Kidney (tissue), 14 donors: ENCODE measurements around the gene ELK3. TPM values are rescaled to one million over a fixed set of nuclear protein-coding genes. Genes with fewer than 3 reads are reported as not detected.
A peak's percentile ranks its signal among the peaks of the same experiment; 100 is the strongest.

ENCODE experiments used
- DNase-seq, 5 donors: peaks; one replicate each; pipeline ENCODE4 v3.0.0-alpha.2; 2013 to 2020
- FAIRE-seq: peaks from 2 replicates; lab custom pipeline; 2012; peaks lifted over from hg19 to GRCh38; lab: Jason Lieb, UNC
- H3K27ac ChIP-seq, 2 donors: one replicate each; pipeline ENCODE4 v1.7.0; 2013; ENCODE audit warnings: low read depth in 2 of 2, low read length in 2 of 2, inconsistent platforms in 1 of 2
- H3K27me3 ChIP-seq: one replicate; pipeline ENCODE4 v1.7.1; 2013; ENCODE audit warnings: low read length, inconsistent platforms; ENCODE audit not compliant: control insufficient read depth, insufficient read depth
- H3K36me3 ChIP-seq, 3 donors: one replicate each; pipeline versions ENCODE4 v1.7.0 to v1.7.1; 2013; ENCODE audit warnings: low read length in 3 of 3, control low read depth in 1 of 3, inconsistent platforms in 1 of 3; ENCODE audit not compliant: insufficient read depth in 3 of 3, control insufficient read depth in 2 of 3
- H3K4me1 ChIP-seq, 3 donors: one replicate each; pipeline versions ENCODE4 v1.7.0 to v1.7.1; 2013; ENCODE audit warnings: low read length in 3 of 3, inconsistent platforms in 1 of 3, low read depth in 1 of 3; ENCODE audit not compliant: control insufficient read depth in 2 of 3, insufficient read depth in 2 of 3
- H3K4me3 ChIP-seq, 3 donors: one replicate each; pipeline versions ENCODE4 v1.7.0 to v1.8.1; 2013; ENCODE audit warnings: low read length in 3 of 3, control low read depth in 1 of 3, inconsistent platforms in 1 of 3
- H3K9ac ChIP-seq, 3 donors: one replicate each; pipeline versions ENCODE4 v1.7.0 to v1.7.1; 2013; ENCODE audit warnings: low read length in 3 of 3, control low read depth in 1 of 3, inconsistent platforms in 1 of 3
- H3K9me3 ChIP-seq, 3 donors: one replicate each; pipeline versions ENCODE4 v1.7.0 to v1.7.1; 2013; ENCODE audit warnings: low read length in 3 of 3, control low read depth in 1 of 3, inconsistent platforms in 1 of 3; ENCODE audit not compliant: control insufficient read depth in 2 of 3, insufficient read depth in 1 of 3
- CTCF ChIP-seq: IDR thresholded peaks from 3 replicates; pipeline ENCODE4 v1.5.1; 2012; ENCODE audit warnings: mild to moderate bottlenecking, moderate library complexity, borderline replicate concordance; ENCODE audit not compliant: insufficient read depth; ENCODE audit errors: extremely low read depth
- intact Hi-C: fragments of 100-400 bp; cut with DNase I; formaldehyde crosslinking; loops from one replicate; pipeline ENCODE4 v1.11.1; 2022
- polyA plus RNA-seq: library from polyadenylated mRNA; stranded (reverse); fragments of 350-450 nt; fragmentation: Illumina TruSeq; extraction: RNeasy Lipid Tissue Mini Kit (QIAGEN cat#74804); gene quantifications from one replicate; pipeline ENCODE4 v1.2.3, GENCODE V29; 2014; ENCODE audit warnings: low read depth, low replicate concordance; ENCODE audit not compliant: insufficient read depth
- total RNA-seq: library from RNA; stranded (reverse); fragmentation: NEBNext Ultra II Directional; extraction: Animal tissue kit (Norgen Biotek cat#: 25700); gene quantifications from one replicate; pipeline ENCODE4 v1.2.1, GENCODE V29; 2021
- donor health status: control.
- donor health status: control.
- donor health status: control.
- donor health status: control.
- donor health status: control.
- donor health status: DM: yes; HTN: yes; CAD: no.
- donor health status: Normal renal cell carcinoma (clear cell type).

ELK3 gene
- total and polyA plus RNA-seq, 2 donors from 2014 or later = 10.5 to 59.5 TPM

GRCh38 chr12:96238336-96239047, 44.3 kb downstream of the ELK3 start:
- intact Hi-C loops = loop anchor here (10.0 kb wide), 1 partner anchor 166 kb away; the partner anchor contains the start of gene CDK17
- H3K36me3 ChIP-seq = peaks cover 0 to 3% (median 0%) of the 10 kb centered on the region in 3 donors
- no peak for TF ChIP-seq CTCF
- H3K27me3 ChIP-seq = no peaks in the 10 kb centered on the region
- no peak overlapping the region for H3K4me3 ChIP-seq
- H3K27ac ChIP-seq = peak overlapping the region in 1 of 2 donors; percentile 40
- DNase-seq (peak in 1 of 5 donors; percentile 46), FAIRE-seq (no peak)
- no peaks in the 10 kb centered on the region for H3K9me3 ChIP-seq
- H3K4me1 ChIP-seq = peaks cover 0 to 14% (median 0%) of the 10 kb centered on the region in 3 donors
- H3K9ac ChIP-seq = no peak overlapping the region

GRCh38 chr12:96239711-96240635, 45.8 kb downstream of the ELK3 start:
- Histone ChIP-seq H3K9me3 (no peaks in the 10 kb centered on the region), H3K4me1 (peaks cover 0 to 14% (median 0%) of the 10 kb centered on the region in 3 donors), H3K27me3 (no peaks in the 10 kb centered on the region), H3K27ac (peak overlapping the region in 1 of 2 donors; percentile 15), H3K36me3 (peaks cover 0 to 3% (median 0%) of the 10 kb centered on the region in 3 donors), H3K9ac (no peak overlapping the region), H3K4me3 (no peak overlapping the region)
- DNase-seq (peak in 1 of 5 donors; percentile 23), FAIRE-seq (no peak)
- intact Hi-C loops = loop anchor here (10.0 kb wide), 1 partner anchor 165 kb away; the partner anchor contains the start of gene CDK17
- TF ChIP-seq CTCF = no peak

GRCh38 chr12:96240656-96241055, 46.5 kb downstream of the ELK3 start:
- intact Hi-C loops = no loop called here
- peaks cover 0 to 14% (median 0%) of the 10 kb centered on the region in 3 donors for H3K4me1 ChIP-seq
- H3K27ac ChIP-seq = peak overlapping the region in 1 of 2 donors; percentile 15
- H3K9ac ChIP-seq = no peak overlapping the region
- TF ChIP-seq CTCF = no peak
- DNase-seq = no peak
- no peaks in the 10 kb centered on the region for H3K9me3 ChIP-seq
- H3K36me3 ChIP-seq = peaks cover 0 to 3% (median 0%) of the 10 kb centered on the region in 3 donors
- no peak for FAIRE-seq
- no peaks in the 10 kb centered on the region for H3K27me3 ChIP-seq
- H3K4me3 ChIP-seq = no peak overlapping the region
